Karpas-422 (cell line): Measurements from ENCODE around the gene CLEC4G. TPM values are rescaled to one million over a fixed set of nuclear protein-coding genes. Genes with fewer than 3 reads are reported as not detected.

Experiments used
- DNase-seq: peaks from one replicate; pipeline ENCODE4 v3.0.0-alpha.2; 2015
- H2AFZ ChIP-seq: fragments of 200-600 bp; sonication (generic); 2 replicates; pipeline ENCODE4 v1.6.1; 2014; ENCODE audit warnings: antibody characterized with exemption, low read length, mixed read lengths
- H3K27ac ChIP-seq: fragments of 200-600 bp; sonication (generic); 2 replicates; pipeline ENCODE4 v1.5.1; 2014; ENCODE audit warnings: mild to moderate bottlenecking, low read length, moderate library complexity
- H3K27me3 ChIP-seq: fragments of 200-600 bp; sonication (generic); 2 replicates; pipeline ENCODE4 v1.6.1; 2014; ENCODE audit warnings: low read length, mixed read lengths
- H3K36me3 ChIP-seq: fragments of 200-600 bp; sonication (generic); 2 replicates; pipeline ENCODE4 v1.6.1; 2014; ENCODE audit warnings: low read length, mixed read lengths; ENCODE audit not compliant: insufficient read depth
- H3K4me1 ChIP-seq: fragments of 200-600 bp; sonication (generic); 2 replicates; pipeline ENCODE4 v1.6.1; 2014; ENCODE audit warnings: mild to moderate bottlenecking, low read length, mixed read lengths
- H3K4me2 ChIP-seq: fragments of 200-600 bp; sonication (generic); 2 replicates; pipeline ENCODE4 v1.6.1; 2014; ENCODE audit warnings: low read length, low read depth, mild to moderate bottlenecking; ENCODE audit not compliant: poor library complexity, severe bottlenecking
- H3K4me3 ChIP-seq: fragments of 200-600 bp; sonication (generic); 2 replicates; pipeline ENCODE4 v1.5.1; 2014; ENCODE audit warnings: mild to moderate bottlenecking, antibody characterized with exemption, low read length, mixed read lengths
- H3K79me2 ChIP-seq: fragments of 200-600 bp; sonication (generic); 2 replicates; pipeline ENCODE4 v1.6.1; 2014; ENCODE audit warnings: mild to moderate bottlenecking, low read length, mixed read lengths
- H3K9ac ChIP-seq: fragments of 200-600 bp; sonication (generic); 2 replicates; pipeline ENCODE4 v1.6.0; 2014; ENCODE audit warnings: low read length
- H3K9me2 ChIP-seq: fragments of 200-600 bp; sonication (generic), shearing (Covaris generic); replicated peaks from 2 replicates; pipeline ENCODE4 v1.6.0; 2014; ENCODE audit warnings: mild to moderate bottlenecking, low read length, moderate library complexity; ENCODE audit not compliant: insufficient read depth
- H3K9me3 ChIP-seq: fragments of 300-700, 200-600 bp; sonication (generic); 2 replicates; pipeline ENCODE4 v1.6.1; 2014; ENCODE audit warnings: low read length, mixed read lengths
- H4K20me1 ChIP-seq: fragments of 200-600 bp; sonication (generic); 2 replicates; pipeline ENCODE4 v1.6.1; 2014; ENCODE audit warnings: mild to moderate bottlenecking, antibody characterized with exemption, low read length, low read depth; ENCODE audit not compliant: insufficient read depth
- total RNA-seq: library from RNA; depleted of rRNA; stranded (reverse); fragments of >200 nt; shearing (Covaris generic); gene quantifications from 2 replicates; pipeline ENCODE4 v1.2.3, GENCODE V29; 2014; ENCODE audit warnings: low replicate concordance

The CLEC4G gene
- total RNA-seq, 1 experiment from 2014 or later: not detected

- H3K27ac ChIP-seq: no peak overlapping the region
- no peaks in the 10 kb centered on the region for H3K36me3 ChIP-seq
- no peaks in the 10 kb centered on the region for H3K9me3 ChIP-seq
- no peak overlapping the region for H3K9ac ChIP-seq
- H3K79me2 ChIP-seq: no peaks in the 10 kb centered on the region
- DNase-seq: no peak
- no peak overlapping the region for H2AFZ ChIP-seq
- H4K20me1 ChIP-seq: peaks cover 6% of the 10 kb centered on the region; the same call in 1 of the 2 replicates
- H3K27me3 ChIP-seq: no peaks in the 10 kb centered on the region
- no peaks in the 10 kb centered on the region for H3K9me2 ChIP-seq
- no peaks in the 10 kb centered on the region for H3K4me1 ChIP-seq
- no peak overlapping the region for H3K4me2 ChIP-seq
- H3K4me3 ChIP-seq: no peak overlapping the region
These were observed 42.7 kb downstream of the CLEC4G start for GRCh38 chr19:7689165-7689564.

- no peaks in the 10 kb centered on the region; the same call in 1 of the 2 replicates for H3K4me1 ChIP-seq
- no peaks in the 10 kb centered on the region for H3K9me2 ChIP-seq
- 0 out of 2 replicates have a peak, but pooled peaks cover 4% of the 10 kb centered on the region for H3K36me3 ChIP-seq
- DNase-seq: no peak
- no peak overlapping the region for H3K27ac ChIP-seq
- no peak overlapping the region for H3K4me2 ChIP-seq
- peaks cover under 1% of the 10 kb centered on the region; the same call in 1 of the 2 replicates for H3K79me2 ChIP-seq
- no peaks in the 10 kb centered on the region for H3K9me3 ChIP-seq
- H3K27me3 ChIP-seq: no peaks in the 10 kb centered on the region
- H2AFZ ChIP-seq: no peak overlapping the region
- no peak overlapping the region for H3K4me3 ChIP-seq
- H4K20me1 ChIP-seq: peaks cover 12% of the 10 kb centered on the region; the same call in 1 of the 2 replicates
- H3K9ac ChIP-seq: no peak overlapping the region
These were observed 44.7 kb downstream of the CLEC4G start for GRCh38 chr19:7687177-7687576.

DNA sequence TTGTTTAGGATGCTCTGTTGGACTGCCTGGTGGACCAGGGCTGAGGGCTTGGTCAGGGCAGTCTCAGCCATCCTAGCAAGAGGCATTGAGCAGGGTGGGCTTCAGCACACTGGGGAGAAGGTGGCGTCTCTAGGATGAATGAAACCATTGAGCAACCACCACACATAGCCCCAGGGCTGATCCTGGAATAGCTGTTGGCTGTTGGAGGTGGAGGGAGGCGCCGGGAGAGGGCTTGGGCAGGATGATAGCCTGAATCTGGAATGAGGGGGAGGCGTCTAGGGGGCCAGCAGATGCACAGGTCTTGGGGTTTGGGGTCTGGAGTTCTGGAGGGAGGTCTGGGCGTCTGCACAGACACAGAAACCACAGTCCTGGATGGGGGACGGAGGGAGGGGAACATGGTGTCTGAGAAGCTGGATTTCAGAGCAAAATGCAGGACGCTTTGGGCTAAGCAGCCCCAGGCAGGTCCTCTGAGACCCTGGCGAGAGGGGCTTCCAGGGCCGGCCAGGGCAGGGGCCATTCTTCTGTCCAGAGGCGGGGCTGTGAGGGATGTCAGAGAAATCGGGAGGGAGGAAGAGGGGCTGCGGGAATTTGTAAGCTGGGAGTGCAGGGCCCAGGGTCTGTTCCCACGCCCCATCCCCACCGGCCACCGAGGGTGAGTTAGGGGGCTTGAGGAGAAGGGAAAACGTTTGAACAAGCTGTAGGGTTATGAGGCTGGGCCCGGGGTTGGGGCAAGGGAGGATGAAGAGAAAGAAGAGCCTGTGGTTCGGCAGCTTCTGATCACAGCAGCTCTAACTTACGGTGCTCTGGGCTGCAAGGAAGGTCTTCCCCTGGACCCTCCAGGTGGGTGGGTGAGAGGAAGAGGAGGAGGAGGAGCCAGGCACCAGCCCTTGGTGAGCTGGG, 46.1 kb downstream of the CLEC4G start:
- no peak overlapping the region for H3K4me3 ChIP-seq
- H3K4me1 ChIP-seq: peaks cover 9% of the 10 kb centered on the region
- no peak overlapping the region for H3K4me2 ChIP-seq
- H3K27ac ChIP-seq: no peak overlapping the region
- peaks cover 13% of the 10 kb centered on the region for H3K79me2 ChIP-seq
- no peaks in the 10 kb centered on the region for H3K27me3 ChIP-seq
- H4K20me1 ChIP-seq: peaks cover 19% of the 10 kb centered on the region; the same call in 1 of the 2 replicates
- no peak overlapping the region for H2AFZ ChIP-seq
- no peaks in the 10 kb centered on the region for H3K9me3 ChIP-seq
- 0 out of 2 replicates have a peak, but pooled peaks cover 4% of the 10 kb centered on the region for H3K36me3 ChIP-seq
- H3K9me2 ChIP-seq: no peaks in the 10 kb centered on the region
- no peak for DNase-seq
- H3K9ac ChIP-seq: no peak overlapping the region

GRCh38 chr19:7682175-7682855, 49.6 kb downstream of the CLEC4G start:
- H3K4me3 ChIP-seq: peak overlapping the region; percentile 100; the same call in 1 of the 2 replicates
- H3K4me2 ChIP-seq: peak overlapping the region; percentile 99
- no peak for DNase-seq
- H3K79me2 ChIP-seq: peaks cover 14% of the 10 kb centered on the region
- peaks cover 19% of the 10 kb centered on the region; the same call in 1 of the 2 replicates for H4K20me1 ChIP-seq
- no peaks in the 10 kb centered on the region for H3K9me2 ChIP-seq
- H3K36me3 ChIP-seq: 0 out of 2 replicates have a peak, but pooled peaks cover 4% of the 10 kb centered on the region
- no peak overlapping the region for H3K9ac ChIP-seq
- no peaks in the 10 kb centered on the region for H3K27me3 ChIP-seq
- H3K9me3 ChIP-seq: no peaks in the 10 kb centered on the region
- H3K27ac ChIP-seq: no peak overlapping the region
- H3K4me1 ChIP-seq: peaks cover 16% of the 10 kb centered on the region
- no peak overlapping the region for H2AFZ ChIP-seq

DNA sequence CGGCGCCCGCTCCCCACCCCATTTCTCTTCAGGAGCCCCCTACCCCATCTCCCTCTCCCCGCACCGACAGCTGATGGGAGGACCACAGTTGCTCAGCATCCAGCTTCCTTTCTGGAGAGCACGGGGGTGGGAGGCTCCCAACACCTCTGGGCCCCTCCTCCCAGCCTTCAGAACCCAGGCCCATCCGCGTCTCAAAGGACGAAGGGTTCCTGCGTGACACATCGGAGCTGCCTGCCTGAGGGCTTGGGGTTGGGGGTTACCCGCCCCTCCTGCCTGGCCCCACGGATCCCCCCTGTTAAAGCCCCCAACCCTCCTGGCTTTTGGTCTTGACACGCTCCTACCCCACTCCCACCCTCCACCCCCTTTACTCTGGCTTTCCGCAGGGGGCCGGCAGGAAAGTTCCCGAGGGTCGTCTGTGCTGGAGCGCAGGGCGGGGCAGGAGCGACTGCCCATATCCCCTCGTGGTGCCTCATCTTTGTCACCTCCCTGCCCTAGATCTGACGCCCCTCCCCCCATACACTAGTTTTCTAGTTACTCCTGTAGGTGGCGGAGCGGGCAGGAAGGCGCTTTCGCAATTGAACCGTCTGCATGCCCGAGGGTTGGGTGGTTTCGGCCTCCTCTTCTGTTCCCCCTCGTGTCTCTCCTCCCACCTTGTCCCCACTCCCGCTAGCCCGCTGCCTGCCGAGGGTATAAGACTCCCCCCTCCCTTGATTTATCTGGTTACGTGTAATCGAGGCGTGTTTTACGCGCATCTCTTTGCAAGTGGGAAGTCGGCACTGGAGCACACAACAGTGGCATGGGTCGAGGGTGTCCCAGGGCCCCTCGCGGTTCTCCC, 50.4 kb downstream of the CLEC4G start:
- peak; percentile 92 for DNase-seq
- peaks cover 19% of the 10 kb centered on the region; the same call in 1 of the 2 replicates for H4K20me1 ChIP-seq
- H3K4me1 ChIP-seq: peaks cover 17% of the 10 kb centered on the region
- peaks cover 14% of the 10 kb centered on the region for H3K79me2 ChIP-seq
- peak overlapping the region; percentile 100 for H3K4me3 ChIP-seq
- H3K4me2 ChIP-seq: peak overlapping the region; percentile 99
- H2AFZ ChIP-seq: peak overlapping the region; percentile 96; the same call in 1 of the 2 replicates
- H3K9me3 ChIP-seq: no peaks in the 10 kb centered on the region
- H3K9me2 ChIP-seq: no peaks in the 10 kb centered on the region
- H3K27me3 ChIP-seq: no peaks in the 10 kb centered on the region
- H3K27ac ChIP-seq: no peak overlapping the region
- H3K9ac ChIP-seq: peak overlapping the region; percentile 100
- H3K36me3 ChIP-seq: 0 out of 2 replicates have a peak, but pooled peaks cover 4% of the 10 kb centered on the region

GRCh38 chr19:7680606-7681339, 51.1 kb downstream of the CLEC4G start, which contains the start of gene TRAPPC5:
Gene TRAPPC5 (plus strand): TSS chr19:7680833. CDS start chr19:7682254, 1,421 bp downstream.
- peaks cover 20% of the 10 kb centered on the region for H3K4me1 ChIP-seq
- H3K27ac ChIP-seq: no peak within 1 kb of the TSS
- no peaks in the 10 kb centered on the region for H3K9me3 ChIP-seq
- H3K9ac ChIP-seq: peak within 1 kb of the TSS; percentile 100
- DNase-seq: peak; percentile 95
- peaks cover 19% of the 10 kb centered on the region; the same call in 1 of the 2 replicates for H4K20me1 ChIP-seq
- peak within 1 kb of the TSS; percentile 99 for H3K4me2 ChIP-seq
- H3K36me3 ChIP-seq: 0 out of 2 replicates have a peak, but pooled peaks cover 4% of the 10 kb centered on the region
- peak within 1 kb of the TSS; percentile 96 for H2AFZ ChIP-seq
- H3K79me2 ChIP-seq: peaks cover 14% of the 10 kb centered on the region
- H3K4me3 ChIP-seq: peak within 1 kb of the TSS; percentile 100
- no peaks in the 10 kb centered on the region for H3K9me2 ChIP-seq
- no peaks in the 10 kb centered on the region for H3K27me3 ChIP-seq
